GM19395 (cell line): ENCODE measurements around the gene S100A8.
"Not testable (repeated sequence)": the region's sequence is repeated elsewhere in the genome, so short reads cannot be mapped to it uniquely, and the experiment has no call there.

ENCODE experiments used
- ATAC-seq: cut with Tn5 transposase; IDR thresholded peaks from one replicate; pipeline ENCODE4 v1.9.1; 2021; ENCODE audit warnings: mild to moderate bottlenecking, moderate library complexity; ENCODE audit not compliant: unreplicated experiment

The S100A8 gene

GRCh38 chr1:153417136-153417888 is 26.4 kb upstream of the S100A8 start:
- no peak for ATAC-seq

GRCh38 chr1:153415850-153416570 is 25.1 kb upstream of the S100A8 start, which contains the start of gene S100A7A:
TSS of gene S100A7A (plus strand) at chr1:153416520. CDS start at chr1:153418083, 1,563 bp downstream.
- ATAC-seq: no peak

- not testable (repeated sequence) for ATAC-seq
Observed at GRCh38 chr1:153413961-153414360, 23.1 kb upstream of the S100A8 start.

- ATAC-seq: not testable (repeated sequence)
Observed at GRCh38 chr1:153407274-153407673, 16.4 kb upstream of the S100A8 start.

GRCh38 chr1:153405825-153406599 is 15.1 kb upstream of the S100A8 start:
- not testable (repeated sequence) for ATAC-seq

- no peak for ATAC-seq
Observed at GRCh38 chr1:153404768-153405167, 13.9 kb upstream of the S100A8 start.

- no peak for ATAC-seq
Observed at GRCh38 chr1:153404086-153404635, 13.3 kb upstream of the S100A8 start.

- ATAC-seq: no peak
Observed at GRCh38 chr1:153403421-153404085, 12.7 kb upstream of the S100A8 start.

- ATAC-seq: no peak
Observed at GRCh38 chr1:153402226-153402625, 11.4 kb upstream of the S100A8 start.

GRCh38 chr1:153401461-153401860 is 10.6 kb upstream of the S100A8 start:
- ATAC-seq: no peak

GRCh38 chr1:153400244-153400643 is 9.4 kb upstream of the S100A8 start:
- no peak for ATAC-seq

GRCh38 chr1:153399401-153400055 is 8.7 kb upstream of the S100A8 start:
- no peak for ATAC-seq

GRCh38 chr1:153397924-153398651 is 7.2 kb upstream of the S100A8 start:
- ATAC-seq: no peak

- no peak for ATAC-seq
Observed at GRCh38 chr1:153397051-153397923, 6.4 kb upstream of the S100A8 start.

- no peak for ATAC-seq
Observed at GRCh38 chr1:153396461-153396860, 5.6 kb upstream of the S100A8 start.

- no peak for ATAC-seq
Observed at GRCh38 chr1:153395776-153396175, 4.9 kb upstream of the S100A8 start.

GRCh38 chr1:153395136-153395685 is 4.3 kb upstream of the S100A8 start:
- ATAC-seq: no peak

- ATAC-seq: no peak
Observed at GRCh38 chr1:153394391-153394790, 3.5 kb upstream of the S100A8 start.
